ENCODE measurements around the gene BCAS4.

The BCAS4 gene

DNA sequence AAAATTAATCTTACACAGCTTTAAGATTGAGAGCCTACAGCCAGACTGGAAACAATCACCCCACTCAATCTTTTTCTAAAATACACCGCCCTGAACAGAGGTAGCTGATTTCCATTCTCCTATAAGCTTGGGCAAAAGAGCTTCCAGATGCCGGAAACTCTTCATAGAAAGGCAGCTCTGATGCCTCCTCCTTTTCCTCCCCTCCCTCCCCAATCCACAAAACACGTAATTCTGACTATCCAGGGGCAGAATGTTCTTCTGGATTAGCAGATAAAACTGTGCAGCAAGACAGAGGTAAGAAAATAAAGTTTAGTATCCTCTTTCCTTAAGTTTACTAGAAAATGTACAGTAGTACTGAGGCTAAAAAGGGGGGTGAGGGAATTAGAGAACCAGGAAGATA is 120.6 kb downstream of the BCAS4 start:
- no peak for DNase-seq (ENCODE audit: low spot score)
- no peak overlapping the region for H3K4me3 ChIP-seq (ENCODE audit: low read length in 2 of 2)
- peaks cover 4% of the 10 kb centered on the region for H3K79me1 ChIP-seq (ENCODE audit: low read depth, low read length)
- no CpG with 5 or more reads among the region's 3 CpGs for WGBS, 2 donors (ENCODE audit: extremely low coverage in 2 of 2, insufficient read length in 2 of 2, insufficient replicate concordance in 1 of 2)
- H3K4me1 ChIP-seq (ENCODE audit: control insufficient read depth in 2 of 2, insufficient read depth in 1 of 2, low read depth in 1 of 2, low read length in 2 of 2) = peaks cover 2 to 3% of the 10 kb centered on the region in 2 donors
- no peak overlapping the region for H4K91ac ChIP-seq (ENCODE audit: low read depth, low read length, poor library complexity)
- H2AK5ac ChIP-seq (ENCODE audit: low read depth, low read length) = no peak overlapping the region
- no peak overlapping the region for H3K9ac ChIP-seq (ENCODE audit: low read depth, low read length, poor library complexity)
- no peak overlapping the region for H3K4ac ChIP-seq (ENCODE audit: low read length)
- no peak overlapping the region for H2AFZ ChIP-seq (ENCODE audit: low read length)
- H3K27ac ChIP-seq (replicated peaks; ENCODE audit: low read length) = no peak overlapping the region
- H2BK12ac ChIP-seq (ENCODE audit: low read length) = no peak overlapping the region
- no peak overlapping the region for H2BK15ac ChIP-seq (ENCODE audit: low read length)
- no peak overlapping the region for H3K4me2 ChIP-seq (ENCODE audit: insufficient read depth, low read length, poor library complexity, severe bottlenecking)
- H3K27me3 ChIP-seq (ENCODE audit: control insufficient read depth in 3 of 3, insufficient read depth in 3 of 3, low read depth in 1 of 3, low read length in 3 of 3) = no peaks in the 10 kb centered on the region
- peaks cover 8 to 92% of the 10 kb centered on the region in 2 donors for H3K36me3 ChIP-seq (replicated peaks in 1 of 2; ENCODE audit: control insufficient read depth in 2 of 2, insufficient read depth in 2 of 2, low read length in 2 of 2)
- no peak overlapping the region for H2BK5ac ChIP-seq (ENCODE audit: low read length)
- H3K9me3 ChIP-seq (replicated peaks in 1 of 2; ENCODE audit: control insufficient read depth in 2 of 2, insufficient read depth in 1 of 2, low read depth in 1 of 2, low read length in 2 of 2) = no peaks in the 10 kb centered on the region
- no peak overlapping the region for H3K18ac ChIP-seq (ENCODE audit: low read length)
- no peak overlapping the region for H3K23ac ChIP-seq (ENCODE audit: low read depth, low read length, poor library complexity)
- no peak overlapping the region for H2BK120ac ChIP-seq (ENCODE audit: low read depth, low read length)
- no peak overlapping the region for H3K14ac ChIP-seq (ENCODE audit: low read length)
- H4K8ac ChIP-seq (ENCODE audit: low read depth, low read length) = no peak overlapping the region

- Histone ChIP-seq H3K4ac (ENCODE audit: low read length) (no peak overlapping the region), H3K14ac (ENCODE audit: low read length) (no peak overlapping the region), H3K79me1 (ENCODE audit: low read depth, low read length) (peaks cover 4% of the 10 kb centered on the region), H3K18ac (ENCODE audit: low read length) (no peak overlapping the region), H2AFZ (ENCODE audit: low read length) (no peak overlapping the region), H4K8ac (ENCODE audit: low read depth, low read length) (no peak overlapping the region), H2BK15ac (ENCODE audit: low read length) (no peak overlapping the region), H2AK5ac (ENCODE audit: low read depth, low read length) (no peak overlapping the region), H3K27ac (replicated peaks; ENCODE audit: low read length) (no peak overlapping the region), H3K36me3 (replicated peaks in 1 of 2; ENCODE audit: control insufficient read depth in 2 of 2, insufficient read depth in 2 of 2, low read length in 2 of 2) (peaks cover 8 to 93% of the 10 kb centered on the region in 2 donors), H2BK5ac (ENCODE audit: low read length) (no peak overlapping the region), H4K91ac (ENCODE audit: low read depth, low read length, poor library complexity) (no peak overlapping the region), H3K27me3 (ENCODE audit: control insufficient read depth in 3 of 3, insufficient read depth in 3 of 3, low read depth in 1 of 3, low read length in 3 of 3) (no peaks in the 10 kb centered on the region), H2BK120ac (ENCODE audit: low read depth, low read length) (no peak overlapping the region), H3K23ac (ENCODE audit: low read depth, low read length, poor library complexity) (no peak overlapping the region), H2BK12ac (ENCODE audit: low read length) (no peak overlapping the region), H3K4me3 (ENCODE audit: low read length in 2 of 2) (no peak overlapping the region), H3K9ac (ENCODE audit: low read depth, low read length, poor library complexity) (no peak overlapping the region), H3K4me1 (ENCODE audit: control insufficient read depth in 2 of 2, insufficient read depth in 1 of 2, low read depth in 1 of 2, low read length in 2 of 2) (peaks cover 2 to 3% of the 10 kb centered on the region in 2 donors), H3K4me2 (ENCODE audit: insufficient read depth, low read length, poor library complexity, severe bottlenecking) (no peak overlapping the region), H3K9me3 (replicated peaks in 1 of 2; ENCODE audit: control insufficient read depth in 2 of 2, insufficient read depth in 1 of 2, low read depth in 1 of 2, low read length in 2 of 2) (no peaks in the 10 kb centered on the region)
- DNase-seq (ENCODE audit: low spot score) = no peak
- no CpG with 5 or more reads among the region's 5 CpGs for WGBS, 2 donors (ENCODE audit: extremely low coverage in 2 of 2, insufficient read length in 2 of 2, insufficient replicate concordance in 1 of 2)
Observed at GRCh38 chr20:50916257-50916656, 121.4 kb downstream of the BCAS4 start.

DNA sequence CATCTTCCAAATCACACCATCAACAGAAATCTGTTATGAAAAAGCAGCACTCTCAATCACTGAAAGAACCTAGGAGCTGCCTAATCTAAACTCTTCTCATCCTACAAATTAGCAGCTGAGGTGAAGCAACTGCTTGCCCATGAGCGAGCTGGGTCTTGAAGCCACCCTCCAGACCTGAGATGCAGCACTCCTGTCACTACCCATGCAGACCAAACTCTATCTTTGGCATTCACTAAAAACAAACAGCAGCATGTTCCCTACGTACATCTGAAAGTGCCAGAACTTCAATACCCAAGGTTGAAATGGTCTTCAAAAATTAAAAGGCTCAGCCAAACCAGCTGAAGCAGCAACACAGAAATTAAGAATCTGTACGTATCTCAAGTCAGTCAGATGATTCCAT is 122.1 kb downstream of the BCAS4 start:
- H3K4me2 ChIP-seq (ENCODE audit: insufficient read depth, low read length, poor library complexity, severe bottlenecking) = no peak overlapping the region
- no peak overlapping the region for H3K27ac ChIP-seq (replicated peaks; ENCODE audit: low read length)
- H3K27me3 ChIP-seq (ENCODE audit: control insufficient read depth in 3 of 3, insufficient read depth in 3 of 3, low read depth in 1 of 3, low read length in 3 of 3) = no peaks in the 10 kb centered on the region
- no CpG with 5 or more reads among the region's 3 CpGs for WGBS, 2 donors (ENCODE audit: extremely low coverage in 2 of 2, insufficient read length in 2 of 2, insufficient replicate concordance in 1 of 2)
- H4K91ac ChIP-seq (ENCODE audit: low read depth, low read length, poor library complexity) = no peak overlapping the region
- no peak overlapping the region for H3K23ac ChIP-seq (ENCODE audit: low read depth, low read length, poor library complexity)
- H2BK15ac ChIP-seq (ENCODE audit: low read length) = no peak overlapping the region
- no peak overlapping the region for H2BK120ac ChIP-seq (ENCODE audit: low read depth, low read length)
- no peak overlapping the region for H2AFZ ChIP-seq (ENCODE audit: low read length)
- peaks cover 4% of the 10 kb centered on the region for H3K79me1 ChIP-seq (ENCODE audit: low read depth, low read length)
- no peak overlapping the region for H3K9ac ChIP-seq (ENCODE audit: low read depth, low read length, poor library complexity)
- H3K4me1 ChIP-seq (ENCODE audit: control insufficient read depth in 2 of 2, insufficient read depth in 1 of 2, low read depth in 1 of 2, low read length in 2 of 2) = peaks cover 2 to 3% of the 10 kb centered on the region in 2 donors
- no peak overlapping the region for H3K4ac ChIP-seq (ENCODE audit: low read length)
- H2AK5ac ChIP-seq (ENCODE audit: low read depth, low read length) = no peak overlapping the region
- H2BK5ac ChIP-seq (ENCODE audit: low read length) = no peak overlapping the region
- H4K8ac ChIP-seq (ENCODE audit: low read depth, low read length) = no peak overlapping the region
- H3K4me3 ChIP-seq (ENCODE audit: low read length in 2 of 2) = no peak overlapping the region
- H3K36me3 ChIP-seq (replicated peaks in 1 of 2; ENCODE audit: control insufficient read depth in 2 of 2, insufficient read depth in 2 of 2, low read length in 2 of 2) = peaks cover 8 to 93% of the 10 kb centered on the region in 2 donors
- H2BK12ac ChIP-seq (ENCODE audit: low read length) = no peak overlapping the region
- no peak for DNase-seq (ENCODE audit: low spot score)
- H3K9me3 ChIP-seq (replicated peaks in 1 of 2; ENCODE audit: control insufficient read depth in 2 of 2, insufficient read depth in 1 of 2, low read depth in 1 of 2, low read length in 2 of 2) = no peaks in the 10 kb centered on the region
- no peak overlapping the region for H3K18ac ChIP-seq (ENCODE audit: low read length)
- no peak overlapping the region for H3K14ac ChIP-seq (ENCODE audit: low read length)

GRCh38 chr20:50918403-50918802 is 123.5 kb downstream of the BCAS4 start:
- H2BK5ac ChIP-seq (ENCODE audit: low read length) = no peak overlapping the region
- no peak overlapping the region for H3K27ac ChIP-seq (replicated peaks; ENCODE audit: low read length)
- no peak overlapping the region for H3K4me3 ChIP-seq (ENCODE audit: low read length in 2 of 2)
- H2AFZ ChIP-seq (ENCODE audit: low read length) = no peak overlapping the region
- no peaks in the 10 kb centered on the region for H3K27me3 ChIP-seq (ENCODE audit: control insufficient read depth in 3 of 3, insufficient read depth in 3 of 3, low read depth in 1 of 3, low read length in 3 of 3)
- H2AK5ac ChIP-seq (ENCODE audit: low read depth, low read length) = no peak overlapping the region
- no peak overlapping the region for H4K91ac ChIP-seq (ENCODE audit: low read depth, low read length, poor library complexity)
- H4K8ac ChIP-seq (ENCODE audit: low read depth, low read length) = no peak overlapping the region
- H3K36me3 ChIP-seq (replicated peaks in 1 of 2; ENCODE audit: control insufficient read depth in 2 of 2, insufficient read depth in 2 of 2, low read length in 2 of 2) = peaks cover 12 to 96% of the 10 kb centered on the region in 2 donors
- H3K14ac ChIP-seq (ENCODE audit: low read length) = no peak overlapping the region
- H2BK12ac ChIP-seq (ENCODE audit: low read length) = no peak overlapping the region
- no peak overlapping the region for H3K18ac ChIP-seq (ENCODE audit: low read length)
- no peak for DNase-seq (ENCODE audit: low spot score)
- H2BK120ac ChIP-seq (ENCODE audit: low read depth, low read length) = no peak overlapping the region
- peaks cover 2 to 3% of the 10 kb centered on the region in 2 donors for H3K4me1 ChIP-seq (ENCODE audit: control insufficient read depth in 2 of 2, insufficient read depth in 1 of 2, low read depth in 1 of 2, low read length in 2 of 2)
- no peak overlapping the region for H3K23ac ChIP-seq (ENCODE audit: low read depth, low read length, poor library complexity)
- WGBS, 2 donors (ENCODE audit: extremely low coverage in 2 of 2, insufficient read length in 2 of 2, insufficient replicate concordance in 1 of 2) = no CpG with 5 or more reads among the region's 3 CpGs
- H3K9me3 ChIP-seq (replicated peaks in 1 of 2; ENCODE audit: control insufficient read depth in 2 of 2, insufficient read depth in 1 of 2, low read depth in 1 of 2, low read length in 2 of 2) = no peaks in the 10 kb centered on the region
- no peak overlapping the region for H3K4ac ChIP-seq (ENCODE audit: low read length)
- no peak overlapping the region for H3K9ac ChIP-seq (ENCODE audit: low read depth, low read length, poor library complexity)
- no peak overlapping the region for H2BK15ac ChIP-seq (ENCODE audit: low read length)
- peaks cover 4% of the 10 kb centered on the region for H3K79me1 ChIP-seq (ENCODE audit: low read depth, low read length)
- H3K4me2 ChIP-seq (ENCODE audit: insufficient read depth, low read length, poor library complexity, severe bottlenecking) = no peak overlapping the region

All from neuronal stem cell (in vitro differentiated cells).